Stomach (tissue), 9 donors: Measurements from ENCODE around the gene HNRNPF. TPM values are rescaled to one million over a fixed set of nuclear protein-coding genes. Genes with fewer than 3 reads are reported as not detected.
A peak's percentile ranks its signal among the peaks of the same experiment; 100 is the strongest.
"Not testable (repeated sequence)": the region's sequence is repeated elsewhere in the genome, so short reads cannot be mapped to it uniquely, and the experiment has no call there.

ENCODE experiments used
- DNase-seq, 2 donors: peaks; one replicate each; pipeline versions ENCODE4 v3.0.0 to v3.0.0-alpha.2; 2013 to 2019
- H3K27ac ChIP-seq, 5 donors: fragments of 200-600 bp in 4 of 5; sonication (generic) in 4 of 5; one replicate each; pipeline ENCODE4 v1.5.1; 2013 to 2019; ENCODE audit warnings: mild to moderate bottlenecking in 1 of 5, moderate library complexity in 1 of 5
- H3K27me3 ChIP-seq, 3 donors: fragments of 200-600 bp; sonication (generic); one replicate each; pipeline ENCODE4 v1.5.1; 2017 to 2019; ENCODE audit warnings: mixed run types in 1 of 3
- H3K36me3 ChIP-seq, 4 donors: fragments of 200-600 bp; sonication (generic); 1 replicate in 3 of 4; 2 replicates in 1 of 4; pipeline ENCODE4 v1.5.1; 2016 to 2019
- H3K4me1 ChIP-seq, 4 donors: fragments of 200-600 bp; sonication (generic); one replicate each; pipeline ENCODE4 v1.5.1; 2016 to 2019
- H3K4me3 ChIP-seq, 4 donors: fragments of 200-600 bp; sonication (generic) in 3 of 4; one replicate each; pipeline ENCODE4 v1.5.1; 2016 to 2019; ENCODE audit warnings: mild to moderate bottlenecking in 1 of 4
- H3K9me3 ChIP-seq, 4 donors: fragments of 200-600 bp; sonication (generic); one replicate each; pipeline ENCODE4 v1.5.1; 2016 to 2019
- EP300 ChIP-seq: sonication (generic); formaldehyde crosslinking; IDR thresholded peaks from one replicate; pipeline ENCODE4 v1.6.1; 2017; ENCODE audit warnings: antibody characterized with exemption
- POLR2A ChIP-seq, 4 donors: fragments of 450-650 bp; IDR thresholded peaks; one replicate each; pipeline ENCODE4 v1.6.1; 2016; ENCODE audit warnings: antibody characterized with exemption in 4 of 4, control low read depth in 2 of 4, mild to moderate bottlenecking in 1 of 4, moderate library complexity in 1 of 4
- POLR2AphosphoS5 ChIP-seq, 3 donors: sonication (generic); formaldehyde crosslinking; IDR thresholded peaks; one replicate each; pipeline ENCODE4 v1.6.1; 2016; ENCODE audit warnings: antibody characterized with exemption in 3 of 3
- WGBS, 5 donors: extraction: QIAGEN DNeasy Blood & Tissue Kit in 3 of 5; methylation state at CpG; one replicate each; pipeline versions ENCODE4 v1.1.5 to v1.1.7; 2013 to 2018; 5-methylcytosine and 5-hydroxymethylcytosine counted together
- intact Hi-C: fragments of 100-400 bp; cut with DNase I; formaldehyde crosslinking; loops from one replicate; pipeline ENCODE4 v1.15.1; 2023; ENCODE audit warnings: low total_unique reads
- polyA plus RNA-seq, 3 donors: library from polyadenylated mRNA; stranded (reverse); fragments of 200-250 nt; gene quantifications; one replicate each; pipeline ENCODE4 v1.2.3, GENCODE V29; 2013
- total RNA-seq, 5 donors: library from RNA; depleted of rRNA; stranded (reverse); fragments of >200 nt; gene quantifications; one replicate each; pipeline versions ENCODE4 v1.1.0 to v1.2.3, GENCODE V29; 2014 to 2016
- TF ChIP-seq, protein P1 (sequence below), 7 experiments: fragments of 450-650 bp in 4 of 7; fragments of 200-600 bp in 3 of 7; sonication (generic) in 3 of 7; IDR thresholded peaks; one replicate each; pipeline ENCODE4 v1.5.1; 2016 to 2019; ENCODE audit warnings: antibody characterized with exemption in 7 of 7, control low read depth in 2 of 7, mild to moderate bottlenecking in 1 of 7
- donor health status: healthy with polysubstance abuse.
- donor health status: Bipolar disorder and iron deficiency.
- donor health status: healthy.

HNRNPF gene
- total and polyA plus RNA-seq, 8 donors: 36.2 to 169 (median 87.3) TPM

DNA sequence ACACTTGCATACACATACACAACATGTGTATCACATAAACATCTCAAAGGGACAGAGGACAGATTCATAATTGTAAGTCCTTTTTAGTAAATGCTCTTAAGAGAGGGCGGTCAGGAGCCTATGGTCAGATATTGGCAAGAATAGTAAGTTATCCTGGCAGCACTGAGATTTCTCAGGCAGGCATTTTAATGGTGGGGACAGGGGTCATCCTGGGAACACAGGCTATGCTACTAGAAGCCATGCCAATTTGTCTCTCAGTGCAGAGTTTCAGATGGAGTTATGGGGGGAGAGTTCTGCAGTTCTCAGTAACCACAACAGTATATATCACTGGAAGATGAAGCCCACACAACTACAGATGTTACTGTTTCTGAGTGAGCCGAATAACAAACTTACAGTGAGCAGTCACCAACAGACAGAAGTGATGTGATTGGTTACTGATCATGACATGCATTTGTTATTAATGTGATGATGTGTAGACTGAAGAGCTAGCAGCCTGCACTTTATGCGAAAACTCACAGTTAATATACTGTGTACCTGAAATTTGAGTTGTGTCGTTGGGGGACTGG lies 44.4 kb upstream of the HNRNPF start:
- intact Hi-C loops: loop anchor here (5.0 kb wide), 1 partner anchor 61 kb away; no protein-coding TSS in a partner anchor
- H3K36me3 ChIP-seq: no peaks in the 10 kb centered on the region
- H3K4me3 ChIP-seq: no peak overlapping the region
- no peak for DNase-seq
- H3K27me3 ChIP-seq: no peaks in the 10 kb centered on the region
- peak overlapping the region in 2 of 5 donors; percentile 14 to 44 for H3K27ac ChIP-seq
- H3K4me1 ChIP-seq: peaks cover 15 to 35% (median 20%) of the 10 kb centered on the region in 4 donors
- WGBS, 5 donors: 70 to 81% (median 73%) methylated on average over 4 of the region's 4 CpGs
- no peaks in the 10 kb centered on the region for H3K9me3 ChIP-seq
- TF ChIP-seq EP300: no peak
- TF ChIP-seq POLR2AphosphoS5 (IDR thresholded peaks at IDR 0.05): no peak
- TF ChIP-seq POLR2A (IDR thresholded peaks at IDR 0.05): no peak
- TF ChIP-seq, protein P1, sequence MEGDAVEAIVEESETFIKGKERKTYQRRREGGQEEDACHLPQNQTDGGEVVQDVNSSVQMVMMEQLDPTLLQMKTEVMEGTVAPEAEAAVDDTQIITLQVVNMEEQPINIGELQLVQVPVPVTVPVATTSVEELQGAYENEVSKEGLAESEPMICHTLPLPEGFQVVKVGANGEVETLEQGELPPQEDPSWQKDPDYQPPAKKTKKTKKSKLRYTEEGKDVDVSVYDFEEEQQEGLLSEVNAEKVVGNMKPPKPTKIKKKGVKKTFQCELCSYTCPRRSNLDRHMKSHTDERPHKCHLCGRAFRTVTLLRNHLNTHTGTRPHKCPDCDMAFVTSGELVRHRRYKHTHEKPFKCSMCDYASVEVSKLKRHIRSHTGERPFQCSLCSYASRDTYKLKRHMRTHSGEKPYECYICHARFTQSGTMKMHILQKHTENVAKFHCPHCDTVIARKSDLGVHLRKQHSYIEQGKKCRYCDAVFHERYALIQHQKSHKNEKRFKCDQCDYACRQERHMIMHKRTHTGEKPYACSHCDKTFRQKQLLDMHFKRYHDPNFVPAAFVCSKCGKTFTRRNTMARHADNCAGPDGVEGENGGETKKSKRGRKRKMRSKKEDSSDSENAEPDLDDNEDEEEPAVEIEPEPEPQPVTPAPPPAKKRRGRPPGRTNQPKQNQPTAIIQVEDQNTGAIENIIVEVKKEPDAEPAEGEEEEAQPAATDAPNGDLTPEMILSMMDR (IDR thresholded peaks at IDR 0.05): no peak

DNA sequence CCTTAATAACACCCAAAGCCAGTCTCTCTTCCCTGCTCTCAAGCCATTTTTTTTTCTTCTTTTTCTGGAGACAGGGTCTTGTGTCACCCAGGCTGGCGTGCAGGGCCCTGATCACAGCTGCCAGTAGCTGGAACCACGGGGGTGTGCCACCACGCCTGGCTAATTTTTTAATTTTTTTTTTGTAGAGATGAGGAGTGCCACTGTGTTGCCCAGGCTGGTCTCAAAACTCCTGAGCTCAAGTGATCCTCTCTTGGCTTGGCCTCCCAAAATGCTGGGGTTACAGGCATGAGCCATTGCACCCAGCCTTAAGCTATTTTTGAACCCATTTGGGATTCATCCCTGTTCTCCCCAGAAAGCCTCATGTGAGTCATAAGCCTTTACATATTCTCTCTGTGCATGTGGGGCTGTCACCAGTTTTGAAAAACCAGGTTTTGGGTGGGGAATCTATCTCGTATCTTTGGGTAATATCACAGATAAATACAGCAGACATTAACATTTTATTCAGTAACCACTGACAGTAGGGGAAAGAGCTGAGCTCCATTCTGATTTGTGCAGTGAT lies 43.4 kb upstream of the HNRNPF start:
- 65 to 78% (median 68%) methylated on average over 4 of the region's 4 CpGs for WGBS, 5 donors
- intact Hi-C loops: loop anchor here (5.0 kb wide), 1 partner anchor 60 kb away; no protein-coding TSS in a partner anchor

DNA sequence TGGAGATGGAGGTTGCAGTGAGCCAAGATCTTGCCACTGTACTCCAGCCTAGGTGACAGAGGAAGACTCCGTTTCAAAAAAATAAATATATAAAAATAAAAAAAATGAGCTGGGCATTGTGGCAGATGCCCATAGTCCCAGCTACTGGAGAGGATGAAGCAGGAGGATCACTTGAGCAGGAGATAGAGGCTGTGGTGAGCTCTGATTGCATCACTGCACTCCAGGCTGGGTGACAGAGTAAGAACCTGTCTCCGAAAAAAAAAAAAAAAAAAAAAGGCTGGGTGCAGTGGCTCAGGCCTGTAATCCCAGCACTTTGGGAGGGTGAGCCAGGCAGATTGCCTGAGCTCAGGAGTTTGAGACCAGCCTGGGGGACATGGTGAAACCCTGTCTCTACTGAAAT lies 39.8 kb upstream of the HNRNPF start:
- H3K4me3 ChIP-seq: no peak overlapping the region
- no peaks in the 10 kb centered on the region for H3K9me3 ChIP-seq
- WGBS, 5 donors: 86 to 96% (median 90%) methylated on average over 1 to 2 of the region's 2 CpGs
- no peaks in the 10 kb centered on the region for H3K36me3 ChIP-seq
- intact Hi-C loops: no loop called here
- TF ChIP-seq POLR2AphosphoS5 (IDR thresholded peaks at IDR 0.05) (no peak), POLR2A (IDR thresholded peaks at IDR 0.05) (no peak), EP300 (no peak)
- TF ChIP-seq, protein P1 (IDR thresholded peaks at IDR 0.05): no peak
- H3K4me1 ChIP-seq: peaks cover 0 to 18% (median 0%) of the 10 kb centered on the region in 4 donors
- H3K27me3 ChIP-seq: no peaks in the 10 kb centered on the region
- no peak overlapping the region for H3K27ac ChIP-seq
- DNase-seq: no peak

More for the DNA sequence above, 43.4 kb upstream of the HNRNPF start:
- no peaks in the 10 kb centered on the region for H3K9me3 ChIP-seq
- H3K4me1 ChIP-seq: peaks cover 15 to 35% (median 20%) of the 10 kb centered on the region in 4 donors
- H3K27ac ChIP-seq: peak overlapping the region in 4 of 5 donors; percentile 9 to 61 (median 24)
- no peak overlapping the region for H3K4me3 ChIP-seq
- H3K36me3 ChIP-seq: no peaks in the 10 kb centered on the region
- TF ChIP-seq, protein P1 (IDR thresholded peaks at IDR 0.05): no peak
- no peak for TF ChIP-seq POLR2A (IDR thresholded peaks at IDR 0.05)
- TF ChIP-seq EP300: no peak
- TF ChIP-seq POLR2AphosphoS5 (IDR thresholded peaks at IDR 0.05): no peak
- DNase-seq: no peak
- no peaks in the 10 kb centered on the region for H3K27me3 ChIP-seq

DNA sequence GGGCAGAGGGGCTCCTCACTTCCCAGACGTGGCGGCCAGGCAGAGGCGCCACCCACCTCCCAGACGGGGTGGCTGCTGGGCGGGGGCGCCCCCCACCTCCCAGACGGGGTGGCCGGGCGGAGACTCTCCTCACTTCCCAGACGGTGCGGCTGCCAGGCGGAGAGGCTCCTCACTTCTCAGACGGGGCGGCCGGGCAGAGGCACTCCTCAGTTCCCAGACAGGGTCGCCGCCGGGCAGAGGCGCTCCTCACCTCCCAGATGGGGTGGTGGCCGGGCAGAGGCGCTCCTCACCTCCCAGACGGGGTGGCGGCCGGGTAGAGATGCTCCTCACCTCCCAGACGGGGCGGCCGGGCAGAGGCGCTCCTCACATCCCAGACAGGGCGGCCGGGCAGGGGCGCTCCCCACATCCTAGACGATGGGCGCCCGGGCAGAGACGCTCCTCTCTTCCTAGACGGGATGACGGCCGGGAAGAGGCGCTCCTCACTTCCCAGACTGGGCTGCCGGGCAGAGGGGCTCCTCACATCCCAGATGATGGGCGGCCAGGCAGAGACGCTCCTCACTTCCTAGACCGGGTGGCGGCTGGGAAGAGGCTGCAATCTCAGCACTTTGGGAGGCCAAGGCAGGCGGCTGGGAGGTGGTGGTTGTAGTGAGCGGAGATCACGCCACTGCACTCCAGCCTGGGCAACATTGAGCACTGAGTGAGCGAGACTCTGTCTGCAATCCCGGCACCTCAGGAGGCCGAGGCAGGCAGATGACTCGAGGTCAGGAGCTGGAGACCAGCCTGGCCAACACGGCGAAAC lies 37.4 kb upstream of the HNRNPF start:
- H3K9me3 ChIP-seq, intact Hi-C loops, DNase-seq, H3K27ac ChIP-seq, H3K36me3 ChIP-seq, H3K27me3 ChIP-seq, H3K4me1 ChIP-seq, H3K4me3 ChIP-seq: not testable (repeated sequence)
- 94 to 97% (median 97%) methylated on average over 25 to 53 of the region's 53 CpGs for WGBS, 5 donors
